GM21723 (cell line): ENCODE data around the gene SCRG1.

ENCODE experiments used
- ATAC-seq: cut with Tn5 transposase; IDR thresholded peaks from one replicate; pipeline ENCODE4 v1.9.1; 2021; ENCODE audit warnings: mild to moderate bottlenecking, moderate library complexity; ENCODE audit not compliant: unreplicated experiment

Gene SCRG1

GRCh38 chr4:173411106-173411693 lies 12.3 kb upstream of the SCRG1 start:
- ATAC-seq: no peak

GRCh38 chr4:173410079-173410478 lies 11.2 kb upstream of the SCRG1 start:
- no peak for ATAC-seq

- peak; percentile 84 for ATAC-seq
Measured at GRCh38 chr4:173405840-173406606, 7.1 kb upstream of the SCRG1 start.

- ATAC-seq: no peak
Measured at GRCh38 chr4:173404296-173404865, 5.5 kb upstream of the SCRG1 start.

GRCh38 chr4:173403051-173403450 lies 4.1 kb upstream of the SCRG1 start:
- ATAC-seq: no peak

- ATAC-seq: no peak
Measured at GRCh38 chr4:173401063-173401462, 2.1 kb upstream of the SCRG1 start.

- no peak for ATAC-seq
Measured at GRCh38 chr4:173398220-173398619, 696 bp downstream of the SCRG1 start.

- ATAC-seq: no peak
Measured at GRCh38 chr4:173397604-173398003, 1.3 kb downstream of the SCRG1 start.

- ATAC-seq: no peak
Measured at GRCh38 chr4:173391701-173392100, 7.2 kb downstream of the SCRG1 start.

- ATAC-seq: no peak
Measured at GRCh38 chr4:173386751-173387150, 12.2 kb downstream of the SCRG1 start.

GRCh38 chr4:173382349-173382748 lies 16.6 kb downstream of the SCRG1 start:
- ATAC-seq: no peak

GRCh38 chr4:173381610-173382009 lies 17.3 kb downstream of the SCRG1 start:
- ATAC-seq: no peak

GRCh38 chr4:173380987-173381386 lies 17.9 kb downstream of the SCRG1 start:
- peak; percentile 73 for ATAC-seq

- ATAC-seq: no peak
Measured at GRCh38 chr4:173379929-173380328, 19.0 kb downstream of the SCRG1 start.

- ATAC-seq: no peak
Measured at GRCh38 chr4:173374588-173374987, 24.3 kb downstream of the SCRG1 start.

- peak; percentile 24 for ATAC-seq
Measured at GRCh38 chr4:173371292-173372192, 27.4 kb downstream of the SCRG1 start.

GRCh38 chr4:173370477-173371291 lies 28.2 kb downstream of the SCRG1 start, which contains the start of gene SAP30:
SAP30 (plus strand) TSS chr4:173370954; CDS start chr4:173371183, 229 bp downstream.
- ATAC-seq: peak; percentile 73

- peak; percentile 10 for ATAC-seq
Measured at GRCh38 chr4:173370130-173370476, 28.8 kb downstream of the SCRG1 start.

GRCh38 chr4:173367946-173368345 lies 31.0 kb downstream of the SCRG1 start:
- no peak for ATAC-seq

- peak; percentile 18 for ATAC-seq
Measured at GRCh38 chr4:173367285-173367684, 31.6 kb downstream of the SCRG1 start.
